Parathyroid adenoma (tissue), 2 donors: ENCODE data around the gene RND1.

Source experiments
- H2AFZ ChIP-seq: fragments of 300-600 bp; sonication (generic); one replicate; pipeline ENCODE4 v1.7.0; 2017; ENCODE audit warnings: antibody characterized with exemption, mild to moderate bottlenecking
- H3K27ac ChIP-seq: fragments of 300-600 bp; sonication (generic); one replicate; pipeline ENCODE4 v1.7.0; 2017
- H3K27me3 ChIP-seq: fragments of 300-600 bp; sonication (generic); one replicate; pipeline ENCODE4 v1.7.0; 2017; ENCODE audit warnings: low read length; ENCODE audit not compliant: control insufficient read depth, insufficient read depth
- H3K36me3 ChIP-seq: fragments of 300-600 bp; sonication (generic); one replicate; pipeline ENCODE4 v1.7.0; 2017; ENCODE audit warnings: low read length; ENCODE audit not compliant: control insufficient read depth, insufficient read depth
- H3K4me1 ChIP-seq: fragments of 300-600 bp; sonication (generic); one replicate; pipeline ENCODE4 v1.7.0; 2017; ENCODE audit warnings: control low read depth
- H3K4me2 ChIP-seq: fragments of 300-600 bp; sonication (generic); one replicate; pipeline ENCODE4 v1.7.0; 2017; ENCODE audit warnings: low read length
- H3K4me3 ChIP-seq: fragments of 300-600 bp; sonication (generic); one replicate; pipeline ENCODE4 v1.7.0; 2017; ENCODE audit warnings: low read depth, low read length
- H3K79me2 ChIP-seq: fragments of 300-600 bp; sonication (generic); one replicate; pipeline ENCODE4 v1.7.0; 2017; ENCODE audit warnings: control low read depth
- H3K9ac ChIP-seq: fragments of 300-600 bp; sonication (generic); one replicate; pipeline ENCODE4 v1.7.0; 2017; ENCODE audit warnings: mild to moderate bottlenecking
- H3K9me3 ChIP-seq: fragments of 300-600 bp; sonication (generic); one replicate; pipeline ENCODE4 v1.7.0; 2017; ENCODE audit warnings: low read length; ENCODE audit not compliant: control insufficient read depth
- TF ChIP-seq, protein P1 (sequence below): fragments of 300-600 bp; sonication (generic); IDR thresholded peaks from one replicate; pipeline ENCODE4 v1.7.0; 2017; ENCODE audit warnings: antibody characterized with exemption, mild to moderate bottlenecking
- donor health status: primary hyperparathyroidism.

RND1 gene

GRCh38 chr12:48822139-48822538 lies 43.5 kb downstream of the RND1 start:
- H3K36me3 ChIP-seq, result no peaks in the 10 kb centered on the region
- H3K9ac ChIP-seq, result no peak overlapping the region
- no peaks in the 10 kb centered on the region for H3K9me3 ChIP-seq
- no peak overlapping the region for H3K27ac ChIP-seq
- H3K79me2 ChIP-seq, result no peaks in the 10 kb centered on the region
- H3K4me3 ChIP-seq, result no peak overlapping the region
- peaks cover 3% of the 10 kb centered on the region for H3K4me1 ChIP-seq
- H2AFZ ChIP-seq, result no peak overlapping the region
- H3K27me3 ChIP-seq, result no peaks in the 10 kb centered on the region
- no peak overlapping the region for H3K4me2 ChIP-seq
- TF ChIP-seq, protein P1, sequence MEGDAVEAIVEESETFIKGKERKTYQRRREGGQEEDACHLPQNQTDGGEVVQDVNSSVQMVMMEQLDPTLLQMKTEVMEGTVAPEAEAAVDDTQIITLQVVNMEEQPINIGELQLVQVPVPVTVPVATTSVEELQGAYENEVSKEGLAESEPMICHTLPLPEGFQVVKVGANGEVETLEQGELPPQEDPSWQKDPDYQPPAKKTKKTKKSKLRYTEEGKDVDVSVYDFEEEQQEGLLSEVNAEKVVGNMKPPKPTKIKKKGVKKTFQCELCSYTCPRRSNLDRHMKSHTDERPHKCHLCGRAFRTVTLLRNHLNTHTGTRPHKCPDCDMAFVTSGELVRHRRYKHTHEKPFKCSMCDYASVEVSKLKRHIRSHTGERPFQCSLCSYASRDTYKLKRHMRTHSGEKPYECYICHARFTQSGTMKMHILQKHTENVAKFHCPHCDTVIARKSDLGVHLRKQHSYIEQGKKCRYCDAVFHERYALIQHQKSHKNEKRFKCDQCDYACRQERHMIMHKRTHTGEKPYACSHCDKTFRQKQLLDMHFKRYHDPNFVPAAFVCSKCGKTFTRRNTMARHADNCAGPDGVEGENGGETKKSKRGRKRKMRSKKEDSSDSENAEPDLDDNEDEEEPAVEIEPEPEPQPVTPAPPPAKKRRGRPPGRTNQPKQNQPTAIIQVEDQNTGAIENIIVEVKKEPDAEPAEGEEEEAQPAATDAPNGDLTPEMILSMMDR, result no peak

DNA sequence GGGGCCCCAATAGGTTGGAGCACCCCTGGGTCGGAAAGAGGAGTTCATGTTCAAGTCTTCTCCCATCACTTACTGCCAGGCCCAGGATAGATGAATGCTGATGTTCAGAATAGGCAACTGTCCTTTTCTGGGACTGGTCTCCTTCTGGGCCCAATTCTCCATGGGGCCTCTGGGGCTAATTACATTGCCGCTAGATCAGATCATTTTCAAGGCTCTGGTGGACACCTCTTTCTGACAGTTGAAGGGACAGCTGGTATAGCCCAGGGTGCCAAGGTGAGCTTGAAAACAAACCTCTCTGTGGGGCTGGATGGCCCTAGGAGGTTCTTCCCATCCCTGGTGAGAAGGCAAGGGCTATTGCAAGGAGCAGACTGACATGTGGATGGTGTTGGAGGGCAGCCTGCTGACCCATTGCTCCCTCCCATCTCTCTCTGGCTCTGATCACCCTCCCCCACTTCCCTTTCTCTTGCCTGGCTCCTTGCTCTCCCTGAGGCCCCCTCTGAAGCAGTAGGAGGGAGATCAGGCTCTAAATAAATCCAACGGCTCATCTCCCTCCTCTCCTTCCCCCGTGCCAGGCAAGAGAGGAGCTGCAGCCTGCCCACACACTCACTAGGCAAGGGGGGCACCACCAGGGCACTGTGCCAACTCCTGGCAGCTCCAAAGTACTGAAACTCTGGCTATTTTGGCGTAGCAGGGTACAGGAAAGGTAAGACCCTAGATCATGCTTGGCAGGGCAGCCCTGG lies 45.5 kb downstream of the RND1 start:
- no peak overlapping the region for H3K4me3 ChIP-seq
- TF ChIP-seq, protein P1, result no peak
- no peaks in the 10 kb centered on the region for H3K27me3 ChIP-seq
- H3K4me2 ChIP-seq, result no peak overlapping the region
- H3K27ac ChIP-seq, result no peak overlapping the region
- H3K4me1 ChIP-seq, result peaks cover 19% of the 10 kb centered on the region
- H3K36me3 ChIP-seq, result no peaks in the 10 kb centered on the region
- H3K9ac ChIP-seq, result no peak overlapping the region
- H3K9me3 ChIP-seq, result no peaks in the 10 kb centered on the region
- no peak overlapping the region for H2AFZ ChIP-seq
- no peaks in the 10 kb centered on the region for H3K79me2 ChIP-seq

DNA sequence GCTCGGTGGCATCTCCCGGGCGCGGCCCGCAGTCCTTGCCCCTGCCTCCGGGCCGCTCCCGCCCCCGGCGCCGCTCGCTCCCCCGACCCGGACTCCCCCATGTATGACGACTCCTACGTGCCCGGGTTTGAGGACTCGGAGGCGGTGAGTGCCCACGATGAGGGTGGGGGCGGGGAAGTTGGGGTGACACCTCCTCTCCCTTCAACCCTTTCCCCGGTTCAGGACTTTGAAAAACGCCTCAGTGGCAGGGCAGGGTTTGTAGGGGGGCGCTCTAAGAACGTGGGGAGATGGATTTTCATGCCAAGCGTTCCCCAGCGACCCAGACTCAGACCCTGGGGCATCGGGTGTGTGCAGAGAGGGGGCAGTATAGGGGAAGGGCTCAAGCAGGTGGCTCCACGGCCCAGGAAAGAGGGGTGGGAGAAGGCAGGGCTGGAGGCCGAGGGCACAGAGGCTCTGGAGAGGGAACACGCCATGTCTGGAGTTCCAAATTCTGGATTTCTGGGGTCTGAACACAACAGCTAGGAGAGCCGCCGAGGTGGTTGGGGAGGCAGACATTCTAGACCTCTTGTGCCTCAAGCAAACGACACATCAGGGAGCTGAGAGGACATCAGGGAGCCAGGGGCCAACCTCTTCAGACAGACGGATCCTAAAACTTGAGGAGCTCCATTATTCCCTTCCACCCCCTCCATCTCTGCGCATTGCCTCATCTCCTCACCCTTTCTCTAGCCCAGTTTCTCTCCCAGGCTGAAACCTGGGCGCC lies 46.7 kb downstream of the RND1 start:
- Histone ChIP-seq H3K27ac (no peak overlapping the region), H3K4me1 (peaks cover 19% of the 10 kb centered on the region), H3K9ac (no peak overlapping the region), H3K4me3 (no peak overlapping the region), H3K36me3 (no peaks in the 10 kb centered on the region), H3K79me2 (no peaks in the 10 kb centered on the region), H3K9me3 (no peaks in the 10 kb centered on the region), H3K4me2 (peak overlapping the region; percentile 95), H2AFZ (peak overlapping the region; percentile 93), H3K27me3 (no peaks in the 10 kb centered on the region)
- TF ChIP-seq, protein P1, result peak; percentile 30

DNA sequence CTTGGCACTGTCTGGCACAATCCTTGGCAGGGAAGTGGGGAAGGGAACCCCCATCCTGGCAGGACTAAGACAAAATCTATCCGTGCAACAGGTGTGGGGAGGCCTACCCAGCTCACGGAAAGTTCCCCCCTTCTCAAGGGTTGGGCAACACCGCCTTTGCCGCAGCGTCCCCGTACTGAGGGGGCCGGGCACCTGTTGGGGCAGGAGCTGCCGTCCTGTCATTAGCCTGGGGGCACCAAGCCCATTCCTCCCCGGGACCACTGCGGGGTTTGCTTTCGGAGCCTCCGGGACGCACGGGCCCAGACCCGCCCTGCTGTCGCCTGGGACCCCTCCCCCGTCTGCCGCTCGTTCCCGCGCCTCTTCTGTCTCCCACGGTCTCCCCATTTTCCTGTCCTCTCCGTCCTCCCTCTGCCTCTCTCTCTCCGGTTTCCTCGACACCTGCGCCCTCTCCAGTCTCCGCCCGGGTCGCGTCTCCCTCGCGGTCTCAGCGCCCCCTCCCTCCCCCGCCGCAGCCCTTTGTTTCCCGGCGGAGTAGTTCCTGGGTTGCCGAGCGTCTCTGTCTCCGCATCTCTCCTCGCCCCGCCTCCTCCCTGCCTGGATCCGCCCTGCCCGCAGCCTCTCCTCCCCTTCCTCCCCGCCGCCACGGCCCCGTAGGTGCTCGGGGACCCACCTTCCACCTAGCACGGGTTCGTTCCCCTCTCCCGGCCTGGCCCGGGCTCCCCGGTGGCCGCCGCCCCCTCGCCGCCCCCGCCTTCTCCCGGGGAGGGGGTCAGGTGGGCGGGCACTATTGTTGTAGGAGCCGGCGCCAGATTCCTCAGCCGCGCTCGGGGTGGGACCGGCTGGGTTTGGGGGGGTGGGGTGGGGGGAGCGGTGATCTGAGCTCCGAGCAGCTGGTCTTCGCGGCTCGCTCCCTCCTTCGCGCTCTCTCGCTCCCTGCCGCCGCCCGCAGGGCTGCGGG lies 47.5 kb downstream of the RND1 start, which contains the start of gene CACNB3:
CACNB3 (plus strand) TSS at position 624 of the 958 bp plus-strand sequence. CDS start 434 bp downstream, outside the sequence.
- Histone ChIP-seq H3K9me3 (no peaks in the 10 kb centered on the region), H3K79me2 (no peaks in the 10 kb centered on the region), H3K27ac (no peak within 1 kb of the TSS), H3K27me3 (no peaks in the 10 kb centered on the region), H2AFZ (peak within 1 kb of the TSS; percentile 93), H3K4me2 (peak within 1 kb of the TSS; percentile 95), H3K4me1 (peaks cover 19% of the 10 kb centered on the region), H3K36me3 (no peaks in the 10 kb centered on the region), H3K9ac (no peak within 1 kb of the TSS), H3K4me3 (peak within 1 kb of the TSS; percentile 61)
- TF ChIP-seq, protein P1, result no peak
